Stomach (tissue), 9 donors: ENCODE measurements around the gene MARK1. TPM values are rescaled to one million over a fixed set of nuclear protein-coding genes. Genes with fewer than 3 reads are reported as not detected.

Source experiments
- DNase-seq, 2 donors: peaks; one replicate each; pipeline versions ENCODE4 v3.0.0 to v3.0.0-alpha.2; 2013 to 2019
- H3K27ac ChIP-seq, 5 donors: fragments of 200-600 bp in 4 of 5; sonication (generic) in 4 of 5; one replicate each; pipeline ENCODE4 v1.5.1; 2013 to 2019; ENCODE audit warnings: mild to moderate bottlenecking in 1 of 5, moderate library complexity in 1 of 5
- H3K27me3 ChIP-seq, 3 donors: fragments of 200-600 bp; sonication (generic); one replicate each; pipeline ENCODE4 v1.5.1; 2017 to 2019; ENCODE audit warnings: mixed run types in 1 of 3
- H3K36me3 ChIP-seq, 4 donors: fragments of 200-600 bp; sonication (generic); 1 replicate in 3 of 4; 2 replicates in 1 of 4; pipeline ENCODE4 v1.5.1; 2016 to 2019
- H3K4me1 ChIP-seq, 4 donors: fragments of 200-600 bp; sonication (generic); one replicate each; pipeline ENCODE4 v1.5.1; 2016 to 2019
- H3K4me3 ChIP-seq, 4 donors: fragments of 200-600 bp; sonication (generic) in 3 of 4; one replicate each; pipeline ENCODE4 v1.5.1; 2016 to 2019; ENCODE audit warnings: mild to moderate bottlenecking in 1 of 4
- H3K9me3 ChIP-seq, 4 donors: fragments of 200-600 bp; sonication (generic); one replicate each; pipeline ENCODE4 v1.5.1; 2016 to 2019
- EP300 ChIP-seq: sonication (generic); formaldehyde crosslinking; IDR thresholded peaks from one replicate; pipeline ENCODE4 v1.6.1; 2017; ENCODE audit warnings: antibody characterized with exemption
- POLR2A ChIP-seq, 4 donors: fragments of 450-650 bp; IDR thresholded peaks; one replicate each; pipeline ENCODE4 v1.6.1; 2016; ENCODE audit warnings: antibody characterized with exemption in 4 of 4, control low read depth in 2 of 4, mild to moderate bottlenecking in 1 of 4, moderate library complexity in 1 of 4
- POLR2AphosphoS5 ChIP-seq, 3 donors: sonication (generic); formaldehyde crosslinking; IDR thresholded peaks; one replicate each; pipeline ENCODE4 v1.6.1; 2016; ENCODE audit warnings: antibody characterized with exemption in 3 of 3
- WGBS, 5 donors: extraction: QIAGEN DNeasy Blood & Tissue Kit in 3 of 5; methylation state at CpG; one replicate each; pipeline versions ENCODE4 v1.1.5 to v1.1.7; 2013 to 2018; 5-methylcytosine and 5-hydroxymethylcytosine counted together
- intact Hi-C: fragments of 100-400 bp; cut with DNase I; formaldehyde crosslinking; loops from one replicate; pipeline ENCODE4 v1.15.1; 2023; ENCODE audit warnings: low total_unique reads
- polyA plus RNA-seq, 3 donors: library from polyadenylated mRNA; stranded (reverse); fragments of 200-250 nt; gene quantifications; one replicate each; pipeline ENCODE4 v1.2.3, GENCODE V29; 2013
- total RNA-seq, 5 donors: library from RNA; depleted of rRNA; stranded (reverse); fragments of >200 nt; gene quantifications; one replicate each; pipeline versions ENCODE4 v1.1.0 to v1.2.3, GENCODE V29; 2014 to 2016
- TF ChIP-seq, protein P1 (sequence below), 7 experiments: fragments of 450-650 bp in 4 of 7; fragments of 200-600 bp in 3 of 7; sonication (generic) in 3 of 7; IDR thresholded peaks; one replicate each; pipeline ENCODE4 v1.5.1; 2016 to 2019; ENCODE audit warnings: antibody characterized with exemption in 7 of 7, control low read depth in 2 of 7, mild to moderate bottlenecking in 1 of 7
- donor health status: healthy with polysubstance abuse.
- donor health status: Bipolar disorder and iron deficiency.
- donor health status: healthy.

The MARK1 gene
- total and polyA plus RNA-seq, 8 donors = 1.7 to 12.7 (median 3.2) TPM; not detected in 1

DNA sequence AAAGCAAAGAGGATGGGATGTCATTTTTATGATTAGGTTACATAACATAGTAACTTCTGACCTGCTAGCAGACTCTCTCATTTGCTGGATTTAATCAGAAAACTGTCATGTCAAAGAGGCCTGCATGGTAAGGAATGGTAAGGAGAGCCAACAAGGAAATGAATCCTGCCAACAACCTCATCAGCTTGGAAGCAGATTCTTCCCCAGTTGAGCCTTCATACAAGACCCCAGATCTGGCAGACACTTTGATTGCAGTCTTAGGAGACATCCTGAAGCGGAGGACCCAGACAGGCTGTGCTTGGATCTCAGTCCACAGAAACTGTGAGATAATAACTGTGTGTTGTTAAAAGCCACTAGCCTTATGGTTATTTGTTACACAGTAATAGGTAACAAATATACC is 27.6 kb upstream of the MARK1 start:
- H3K27ac ChIP-seq = no peak overlapping the region
- DNase-seq = no peak
- TF ChIP-seq, protein P1, sequence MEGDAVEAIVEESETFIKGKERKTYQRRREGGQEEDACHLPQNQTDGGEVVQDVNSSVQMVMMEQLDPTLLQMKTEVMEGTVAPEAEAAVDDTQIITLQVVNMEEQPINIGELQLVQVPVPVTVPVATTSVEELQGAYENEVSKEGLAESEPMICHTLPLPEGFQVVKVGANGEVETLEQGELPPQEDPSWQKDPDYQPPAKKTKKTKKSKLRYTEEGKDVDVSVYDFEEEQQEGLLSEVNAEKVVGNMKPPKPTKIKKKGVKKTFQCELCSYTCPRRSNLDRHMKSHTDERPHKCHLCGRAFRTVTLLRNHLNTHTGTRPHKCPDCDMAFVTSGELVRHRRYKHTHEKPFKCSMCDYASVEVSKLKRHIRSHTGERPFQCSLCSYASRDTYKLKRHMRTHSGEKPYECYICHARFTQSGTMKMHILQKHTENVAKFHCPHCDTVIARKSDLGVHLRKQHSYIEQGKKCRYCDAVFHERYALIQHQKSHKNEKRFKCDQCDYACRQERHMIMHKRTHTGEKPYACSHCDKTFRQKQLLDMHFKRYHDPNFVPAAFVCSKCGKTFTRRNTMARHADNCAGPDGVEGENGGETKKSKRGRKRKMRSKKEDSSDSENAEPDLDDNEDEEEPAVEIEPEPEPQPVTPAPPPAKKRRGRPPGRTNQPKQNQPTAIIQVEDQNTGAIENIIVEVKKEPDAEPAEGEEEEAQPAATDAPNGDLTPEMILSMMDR (IDR thresholded peaks at IDR 0.05) = no peak
- TF ChIP-seq EP300 (no peak), POLR2A (IDR thresholded peaks at IDR 0.05) (no peak), POLR2AphosphoS5 (IDR thresholded peaks at IDR 0.05) (no peak)
- H3K27me3 ChIP-seq = no peaks in the 10 kb centered on the region
- no peaks in the 10 kb centered on the region for H3K9me3 ChIP-seq
- 75 to 94% (median 86%) methylated on average over 1 of the region's 1 CpG for WGBS, 5 donors
- no peaks in the 10 kb centered on the region for H3K36me3 ChIP-seq
- no peaks in the 10 kb centered on the region for H3K4me1 ChIP-seq
- intact Hi-C loops = no loop called here
- no peak overlapping the region for H3K4me3 ChIP-seq

DNA sequence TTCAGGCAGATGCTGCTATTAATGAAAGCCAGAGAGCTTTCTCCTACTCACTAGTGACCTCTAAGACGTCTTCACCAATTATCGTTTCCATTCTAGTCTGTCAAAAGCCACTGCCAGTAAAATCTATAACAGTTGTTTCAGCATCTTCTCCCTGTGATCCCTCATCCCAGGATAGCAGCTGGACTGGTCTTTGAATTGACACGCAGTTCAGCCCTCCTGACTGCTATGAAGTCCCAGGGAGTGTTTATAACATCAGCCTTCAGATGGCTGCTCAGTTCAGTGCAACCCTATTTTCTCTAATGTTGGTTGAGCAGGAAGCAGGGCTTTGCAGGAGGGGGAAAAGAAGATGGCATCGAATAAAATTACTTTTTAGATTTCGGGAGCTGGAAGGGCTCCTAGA is 23.6 kb upstream of the MARK1 start:
- Histone ChIP-seq H3K27ac (no peak overlapping the region), H3K27me3 (no peaks in the 10 kb centered on the region), H3K36me3 (no peaks in the 10 kb centered on the region), H3K9me3 (no peaks in the 10 kb centered on the region), H3K4me3 (no peak overlapping the region), H3K4me1 (no peaks in the 10 kb centered on the region)
- 72 to 81% (median 76%) methylated on average over 5 of the region's 5 CpGs for WGBS, 5 donors
- TF ChIP-seq, protein P1 (IDR thresholded peaks at IDR 0.05) = no peak
- DNase-seq = no peak
- intact Hi-C loops = no loop called here

DNA sequence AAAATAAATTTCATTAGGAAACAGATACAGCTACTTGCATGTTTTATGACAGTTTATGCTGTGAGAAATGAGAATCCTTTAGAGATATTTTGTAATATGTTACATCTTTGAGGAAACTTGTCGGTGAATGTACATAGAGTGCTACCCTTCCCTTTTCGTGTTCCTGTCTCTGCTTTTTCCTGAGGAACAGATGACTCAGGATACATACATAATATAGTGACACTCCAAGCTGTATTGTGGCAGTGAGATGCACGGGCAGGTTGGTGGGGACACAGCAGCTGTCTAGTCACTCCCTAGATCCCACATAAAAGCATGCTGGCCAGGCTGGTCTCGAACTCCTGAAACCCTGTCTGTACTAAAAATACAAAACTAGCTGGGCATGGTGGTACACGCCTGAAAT is 20.9 kb upstream of the MARK1 start:
- 73 to 85% (median 84%) methylated on average over 5 of the region's 5 CpGs for WGBS, 5 donors

DNA sequence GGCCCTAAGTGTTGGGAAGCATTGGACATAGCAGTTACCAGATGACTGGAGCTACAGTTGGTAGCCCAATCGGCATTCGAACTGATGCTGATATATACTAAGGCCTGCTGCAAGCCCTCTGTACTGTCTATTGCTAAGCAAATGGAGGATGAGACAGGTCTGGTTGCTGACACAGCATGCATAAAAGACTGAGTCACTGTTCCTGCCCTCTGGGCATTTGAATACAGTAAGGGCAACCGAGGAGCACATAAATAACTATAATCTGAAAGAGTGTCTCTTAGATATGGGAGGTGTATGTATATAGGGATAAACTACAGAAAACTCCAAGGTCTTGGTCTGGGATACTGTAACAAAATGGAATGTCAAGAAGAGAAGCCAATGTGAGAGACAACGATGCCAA is 16.8 kb upstream of the MARK1 start:
- no peaks in the 10 kb centered on the region for H3K9me3 ChIP-seq
- H3K36me3 ChIP-seq = no peaks in the 10 kb centered on the region
- intact Hi-C loops = no loop called here
- DNase-seq = no peak
- no peaks in the 10 kb centered on the region for H3K4me1 ChIP-seq
- TF ChIP-seq POLR2AphosphoS5 (IDR thresholded peaks at IDR 0.05) (no peak), POLR2A (IDR thresholded peaks at IDR 0.05) (no peak), EP300 (no peak)
- TF ChIP-seq, protein P1 (IDR thresholded peaks at IDR 0.05) = no peak
- H3K4me3 ChIP-seq = no peak overlapping the region
- no peak overlapping the region for H3K27ac ChIP-seq
- H3K27me3 ChIP-seq = peaks cover 0 to 12% (median 0%) of the 10 kb centered on the region in 3 donors
- WGBS, 5 donors = 86 to 94% (median 91%) methylated on average over 4 of the region's 4 CpGs

More for the DNA sequence above, 20.9 kb upstream of the MARK1 start:
- intact Hi-C loops = no loop called here
- no peak for DNase-seq
- Histone ChIP-seq H3K4me1 (no peaks in the 10 kb centered on the region), H3K36me3 (no peaks in the 10 kb centered on the region), H3K27me3 (peaks cover 0 to 3% (median 0%) of the 10 kb centered on the region in 3 donors), H3K9me3 (no peaks in the 10 kb centered on the region), H3K4me3 (no peak overlapping the region), H3K27ac (no peak overlapping the region)
- TF ChIP-seq EP300 = no peak

DNA sequence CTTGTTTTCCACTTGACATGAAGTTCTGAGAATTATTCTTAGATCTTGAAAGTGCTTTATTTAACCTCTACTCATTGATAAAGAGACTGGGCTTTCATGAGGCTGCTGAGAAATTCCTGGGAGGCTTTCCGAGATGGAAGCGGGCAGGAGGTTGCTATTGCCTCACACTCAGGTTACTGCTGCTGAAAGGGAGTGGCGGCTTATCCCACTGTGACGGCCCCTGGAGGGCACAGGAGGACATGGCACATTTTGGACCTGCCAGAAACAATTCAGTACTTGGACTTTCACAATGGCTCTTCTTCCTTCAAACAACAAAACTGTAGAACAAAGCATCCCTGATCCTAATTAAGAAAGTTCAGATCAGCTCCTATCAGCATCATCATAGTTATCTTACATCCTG is 16.2 kb upstream of the MARK1 start:
- H3K27ac ChIP-seq = no peak overlapping the region
- H3K9me3 ChIP-seq = no peaks in the 10 kb centered on the region
- H3K36me3 ChIP-seq = no peaks in the 10 kb centered on the region
- H3K27me3 ChIP-seq = peaks cover 0 to 15% (median 0%) of the 10 kb centered on the region in 3 donors
- TF ChIP-seq, protein P1 (IDR thresholded peaks at IDR 0.05) = peak in 1 of 7 experiments; percentile 6
- no peak for TF ChIP-seq POLR2AphosphoS5 (IDR thresholded peaks at IDR 0.05)
- TF ChIP-seq EP300 = no peak
- H3K4me3 ChIP-seq = no peak overlapping the region
- H3K4me1 ChIP-seq = no peaks in the 10 kb centered on the region
- intact Hi-C loops = no loop called here
- 25 to 46% (median 39%) methylated on average over 4 of the region's 4 CpGs for WGBS, 5 donors
- peak in 1 of 2 donors; percentile 24 for DNase-seq
